ENCODE measurements around the gene CDC42SE2. TPM values are rescaled to one million over a fixed set of nuclear protein-coding genes. Genes with fewer than 3 reads are reported as not detected.

CDC42SE2 gene
- total RNA-seq, 1 experiment from 2014 or later, result 23.2 TPM

- Histone ChIP-seq H4K5ac (ENCODE audit: insufficient read length, low read depth, low read length) (no peak overlapping the region), H3K79me1 (ENCODE audit: insufficient read depth, low read depth, low read length, poor library complexity, severe bottlenecking) (no peaks in the 10 kb centered on the region), H4K8ac (replicated peaks; ENCODE audit: insufficient read length, low read depth, low read length) (no peak overlapping the region), H3K79me2 (ENCODE audit: insufficient read depth, low read length) (no peaks in the 10 kb centered on the region), H2BK120ac (ENCODE audit: low read depth, low read length, poor library complexity, severe bottlenecking) (no peak overlapping the region), H2BK20ac (ENCODE audit: low read depth, low read length, poor library complexity, severe bottlenecking) (no peak overlapping the region), H3T11ph (ENCODE audit: low read length) (no peak overlapping the region), H2BK5ac (ENCODE audit: insufficient read length, low read length) (no peak overlapping the region), H3K9ac (ENCODE audit: extremely low read depth, insufficient read length, low read length) (no peak overlapping the region), H3K27ac (ENCODE audit: insufficient read length, low read depth, low read length) (no peak overlapping the region), H2AK5ac (ENCODE audit: insufficient read length, low read length) (no peak overlapping the region), H3K4me2 (ENCODE audit: insufficient read depth, insufficient read length, low read length) (no peak overlapping the region), H3K27me3 (ENCODE audit: insufficient read depth, low read length) (no peaks in the 10 kb centered on the region), H3K23ac (ENCODE audit: insufficient read length, low read depth, low read length) (no peak overlapping the region), H3K18ac (ENCODE audit: insufficient read length, low read depth, low read length) (no peak overlapping the region), H3K56ac (ENCODE audit: insufficient read length, low read depth, low read length) (no peak overlapping the region), H2BK12ac (ENCODE audit: insufficient read length, low read depth, low read length) (no peak overlapping the region), H2AFZ (ENCODE audit: low read length) (no peak overlapping the region), H3K14ac (ENCODE audit: insufficient read depth, low read length) (no peak overlapping the region), H4K91ac (ENCODE audit: insufficient read length, low read depth, low read length) (no peak overlapping the region), H2BK15ac (ENCODE audit: low read depth, low read length) (no peak overlapping the region), H3K4me1 (ENCODE audit: insufficient read depth, low read length) (no peaks in the 10 kb centered on the region), H3K9me3 (ENCODE audit: control insufficient read depth, low read depth, low read length) (no peaks in the 10 kb centered on the region), H3K23me2 (ENCODE audit: insufficient read length, low read depth, low read length, poor library complexity, severe bottlenecking) (no peaks in the 10 kb centered on the region), H4K20me1 (ENCODE audit: control insufficient read depth, insufficient read depth, insufficient read length) (no peaks in the 10 kb centered on the region), H3K4ac (ENCODE audit: low read depth, low read length) (no peak overlapping the region)
- TF ChIP-seq CTCF (conservative IDR thresholded peaks at IDR 0.05), result no peak
- H3K4me3 Mint-ChIP-seq, result no peak overlapping the region
- H3K9me3 Mint-ChIP-seq, result no peaks in the 10 kb centered on the region
- DNase-seq, result no peak
- no peak overlapping the region for H3K27ac Mint-ChIP-seq
- WGBS (ENCODE audit: extremely low coverage, insufficient read length, low lambda C conversion rate), result no CpG with 5 or more reads among the region's 4 CpGs
- H3K27me3 Mint-ChIP-seq (ENCODE audit: low read depth), result no peaks in the 10 kb centered on the region
- H3K36me3 Mint-ChIP-seq (ENCODE audit: insufficient read depth in 1 of 3, low read depth in 3 of 3), result no peaks in the 10 kb centered on the region
- H3K4me1 Mint-ChIP-seq, result peaks cover 4 to 5% of the 10 kb centered on the region in 2 experiments; a peak in 2 of 4 replicates
These were observed 38.4 kb upstream of the CDC42SE2 start for GRCh38 chr5:131225282-131225974.
